H1 (cell line): ENCODE results near the gene NFKBIZ. TPM values are rescaled to one million over a fixed set of nuclear protein-coding genes. Genes with fewer than 3 reads are reported as not detected.

ENCODE experiments used
- CTCF ChIA-PET: fragments of 300-600 bp; sonication (Branson Sonifier 250); formaldehyde crosslinking; loops from one replicate; lab custom pipeline; 2021; ENCODE audit not compliant: partially characterized antibody; lab: Charles Lee
- POLR2A ChIA-PET: fragments of 300-600 bp; sonication (Branson Sonifier 250); formaldehyde crosslinking; loops from one replicate; lab custom pipeline; 2021; ENCODE audit warnings: inconsistent platforms; ENCODE audit not compliant: partially characterized antibody; lab: Charles Lee
- DNase-seq, 2 experiments: peaks; one replicate each; pipeline versions ENCODE4 v3.0.0 to v3.0.0-alpha.2; 2010 to 2022; ENCODE audit warnings: low spot score in 2 of 2, low read depth in 1 of 2, mixed read lengths in 1 of 2
- FAIRE-seq: peaks from 2 replicates; lab custom pipeline; 2011; peaks lifted over from hg19 to GRCh38; lab: Jason Lieb, UNC
- H2AFZ ChIP-seq: 2 replicates; pipeline ENCODE4 v1.8.1; 2012; ENCODE audit warnings: low read length, inconsistent platforms
- H2AK5ac ChIP-seq: 2 replicates; pipeline ENCODE4 v1.6.1; 2013; ENCODE audit warnings: low read depth, low read length
- H2BK120ac ChIP-seq: replicated peaks from 2 replicates; pipeline ENCODE3; 2013; ENCODE audit warnings: low read depth, low read length, inconsistent platforms
- H2BK12ac ChIP-seq: 2 replicates; pipeline ENCODE4 v1.6.1; 2013; ENCODE audit warnings: low read depth, low read length
- H2BK15ac ChIP-seq: 2 replicates; pipeline ENCODE4 v1.6.1; 2013; ENCODE audit warnings: low read length
- H2BK20ac ChIP-seq: 2 replicates; pipeline ENCODE4 v1.6.1; 2013; ENCODE audit warnings: low read length
- H2BK5ac ChIP-seq: 2 replicates; pipeline ENCODE4 v1.6.1; 2013; ENCODE audit warnings: low read depth, low read length
- H3K14ac ChIP-seq: 2 replicates; pipeline ENCODE4 v1.6.1; 2013; ENCODE audit warnings: inconsistent platforms; ENCODE audit not compliant: insufficient read length
- H3K18ac ChIP-seq: 2 replicates; pipeline ENCODE4 v1.6.1; 2013; ENCODE audit warnings: low read length; ENCODE audit errors: extremely low read depth
- H3K23ac ChIP-seq: 2 replicates; pipeline ENCODE4 v1.6.1; 2013; ENCODE audit warnings: inconsistent platforms; ENCODE audit not compliant: insufficient read length
- H3K23me2 ChIP-seq: 2 replicates; pipeline ENCODE4 v1.6.1; 2013; ENCODE audit warnings: low read depth, low read length
- H3K27ac ChIP-seq: 2 replicates; pipeline ENCODE4 v1.6.1; 2011; ENCODE audit warnings: low read depth, low read length, inconsistent platforms
- H3K27me3 ChIP-seq, 4 experiments: replicated peaks in 1 of 4; 1 replicate in 1 of 4; 2 replicates in 3 of 4; pipeline versions ENCODE4 v1.6.1 to v1.8.1; 2011 to 2013; ENCODE audit warnings: low read length in 3 of 4, mild to moderate bottlenecking in 3 of 4, inconsistent platforms in 2 of 4, mixed read lengths in 2 of 4, moderate library complexity in 1 of 4; ENCODE audit not compliant: control insufficient read depth in 3 of 4, insufficient read depth in 3 of 4; ENCODE audit errors: extremely low read depth in 1 of 4
- H3K36me3 ChIP-seq, 4 experiments: 2 replicates each; pipeline versions ENCODE4 v1.6.1 to v1.8.1; 2011 to 2013; ENCODE audit warnings: mild to moderate bottlenecking in 4 of 4, low read length in 3 of 4, moderate library complexity in 2 of 4, control low read depth in 1 of 4, inconsistent platforms in 1 of 4; ENCODE audit not compliant: insufficient read depth in 4 of 4, control insufficient read depth in 2 of 4
- H3K4ac ChIP-seq: replicated peaks from 2 replicates; pipeline ENCODE3; 2013; ENCODE audit warnings: low read length, low read depth, mixed read lengths, inconsistent platforms; ENCODE audit not compliant: insufficient read length
- H3K4me1 ChIP-seq, 4 experiments: replicated peaks in 1 of 4; 1 replicate in 1 of 4; 2 replicates in 3 of 4; pipeline versions ENCODE4 v1.6.1 to v1.8.1; 2011 to 2013; ENCODE audit warnings: low read length in 3 of 4, inconsistent platforms in 2 of 4, mixed read lengths in 1 of 4; ENCODE audit not compliant: insufficient read depth in 4 of 4, control insufficient read depth in 3 of 4
- H3K4me2 ChIP-seq, 2 experiments: 2 replicates each; pipeline versions ENCODE4 v1.6.1 to v1.8.1; 2011 to 2013; ENCODE audit warnings: low read depth in 2 of 2, low read length in 2 of 2, control low read depth in 1 of 2, inconsistent platforms in 1 of 2, mild to moderate bottlenecking in 1 of 2; ENCODE audit not compliant: insufficient read depth in 1 of 2
- H3K4me3 ChIP-seq, 4 experiments: fragments of 200-600, 300-600 bp in 1 of 4; sonication (generic), shearing (Covaris generic), sonication (Bioruptor Twin) in 1 of 4; 2 replicates each; pipeline versions ENCODE4 v1.5.1 to v1.8.1; 2011 to 2016; ENCODE audit warnings: low read length in 4 of 4, low read depth in 3 of 4, control low read depth in 2 of 4, inconsistent platforms in 2 of 4, mild to moderate bottlenecking in 2 of 4, mixed read lengths in 1 of 4, moderate library complexity in 1 of 4; ENCODE audit not compliant: insufficient read depth in 2 of 4; ENCODE audit errors: extremely low read depth in 1 of 4
- H3K56ac ChIP-seq: replicated peaks from 2 replicates; pipeline ENCODE3; 2013; ENCODE audit warnings: low read depth, mild to moderate bottlenecking, mixed read lengths, low read length, inconsistent platforms; ENCODE audit not compliant: insufficient read length
- H3K79me1 ChIP-seq: 2 replicates; pipeline ENCODE4 v1.6.1; 2013; ENCODE audit warnings: low read depth, low read length, control low read depth
- H3K79me2 ChIP-seq, 2 experiments: 2 replicates each; pipeline versions ENCODE4 v1.6.1 to v1.8.1; 2012 to 2013; ENCODE audit warnings: low read length in 2 of 2, mild to moderate bottlenecking in 2 of 2, inconsistent platforms in 1 of 2; ENCODE audit not compliant: insufficient read depth in 2 of 2, control insufficient read depth in 1 of 2
- H3K9ac ChIP-seq, 4 experiments: replicated peaks in 1 of 4; 1 replicate in 1 of 4; 2 replicates in 3 of 4; pipeline versions ENCODE4 v1.6.1 to v1.8.1; 2011 to 2013; ENCODE audit warnings: low read depth in 3 of 4, low read length in 3 of 4, control low read depth in 2 of 4, mild to moderate bottlenecking in 2 of 4, moderate library complexity in 2 of 4, inconsistent platforms in 1 of 4; ENCODE audit errors: extremely low read depth in 1 of 4
- H3K9me3 ChIP-seq, 2 experiments: 2 replicates each; pipeline versions ENCODE4 v1.6.1 to v1.8.1; 2012 to 2013; ENCODE audit warnings: mild to moderate bottlenecking in 2 of 2, moderate library complexity in 2 of 2, control low read depth in 1 of 2, inconsistent platforms in 1 of 2, low read depth in 1 of 2, low read length in 1 of 2, mixed read lengths in 1 of 2; ENCODE audit not compliant: insufficient read depth in 2 of 2
- H4K20me1 ChIP-seq, 2 experiments: replicated peaks in 1 of 2; 2 replicates each; pipeline versions ENCODE3 to v1.8.1; 2011 to 2013; ENCODE audit warnings: inconsistent platforms in 2 of 2, low read length in 2 of 2, mild to moderate bottlenecking in 1 of 2; ENCODE audit not compliant: insufficient read depth in 2 of 2, control insufficient read depth in 1 of 2
- H4K5ac ChIP-seq: 2 replicates; pipeline ENCODE4 v1.6.1; 2013; ENCODE audit warnings: low read length, low read depth, mixed read lengths, inconsistent platforms; ENCODE audit not compliant: insufficient read length
- H4K8ac ChIP-seq: 2 replicates; pipeline ENCODE4 v1.8.0; 2013; ENCODE audit warnings: mild to moderate bottlenecking, moderate library complexity, low read length, inconsistent platforms; ENCODE audit not compliant: insufficient read depth; ENCODE audit errors: extremely low read depth
- H4K91ac ChIP-seq: replicated peaks from 2 replicates; pipeline ENCODE3; 2013; ENCODE audit warnings: low read length, mixed read lengths, inconsistent platforms; ENCODE audit not compliant: insufficient read length
- HDAC2 ChIP-seq, 2 experiments: fragments of 300-600 bp in 1 of 2; sonication (generic) in 1 of 2; IDR thresholded peaks; 2 replicates each; pipeline ENCODE4 v1.6.1; 2011 to 2012; ENCODE audit warnings: low read depth in 2 of 2, low read length in 2 of 2, mild to moderate bottlenecking in 2 of 2, moderate library complexity in 2 of 2, borderline replicate concordance in 1 of 2, inconsistent platforms in 1 of 2
- POLR2A ChIP-seq, 2 experiments: IDR thresholded peaks; 1 replicate in 1 of 2; 2 replicates in 1 of 2; pipeline ENCODE4 v1.6.1; 2011; ENCODE audit warnings: low read depth in 2 of 2, low read length in 2 of 2, mild to moderate bottlenecking in 2 of 2; ENCODE audit errors: control extremely low read depth in 1 of 2
- SP2 ChIP-seq: IDR thresholded peaks from 2 replicates; pipeline ENCODE4 v1.6.1; 2012; ENCODE audit warnings: mild to moderate bottlenecking, low read length, inconsistent platforms
- whole genome bisulfite sequencing, 2 experiments: shearing (Covaris generic) in 1 of 2; methylation state at CpG; one replicate each; pipeline versions ENCODE4 v1.1.6 to v1.1.7; 2013 to 2015; ENCODE audit warnings: low lambda C conversion rate in 2 of 2, mixed read lengths in 2 of 2, inconsistent platforms in 1 of 2, low coverage in 1 of 2, missing lambda C conversion rate in 1 of 2; ENCODE audit not compliant: insufficient replicate concordance in 2 of 2, insufficient coverage in 1 of 2, insufficient read length in 1 of 2; ENCODE audit errors: extremely low coverage in 1 of 2, missing lambda C conversion rate in 1 of 2; 5-methylcytosine and 5-hydroxymethylcytosine counted together
- polyA plus RNA-seq, 7 experiments: library from polyadenylated mRNA; depleted of rRNA in 3 of 7; stranded (reverse) in 5 of 7; unstranded in 2 of 7; fragments of >200 nt in 5 of 7; fragments of 200-250 nt in 2 of 7; gene quantifications; 1 replicate in 5 of 7; 2 replicates in 1 of 7; 4 replicates in 1 of 7; pipeline versions ENCODE4 v1.2.1 to v1.2.3, GENCODE V29; 2011 to 2013; ENCODE audit warnings: missing spikeins in 2 of 7, mixed read lengths in 2 of 7
- total RNA-seq: library from RNA; stranded (reverse); fragmentation: NEBNext Ultra II Directional; extraction: Animal tissue kit (Norgen Biotek cat#: 25700); gene quantifications from 2 replicates; pipeline ENCODE4 v1.2.1, GENCODE V29; 2021

Gene NFKBIZ
- total and polyA plus RNA-seq, 2 of the 8 experiments (the other 6 are each of a cell fraction or from before 2014, with no cell fraction given), result 7.2 to 24.5 TPM

GRCh38 chr3:101852983-101853840, 3.9 kb downstream of the NFKBIZ start:
- Histone ChIP-seq H3K27ac (no peak overlapping the region), H2BK12ac (no peak overlapping the region), H3K36me3 (peaks cover 32 to 66% (median 51%) of the 10 kb centered on the region in 4 experiments), H3K79me2 (peaks cover 13 to 36% of the 10 kb centered on the region in 2 experiments; a peak in 3 of 4 replicates), H2BK15ac (no peak overlapping the region), H2AK5ac (no peak overlapping the region), H2BK5ac (no peak overlapping the region), H3K4me1 (peaks cover 0 to 7% (median 4%) of the 10 kb centered on the region in 4 experiments; a peak in 4 of 7 replicates), H3K9me3 (no peaks in the 10 kb centered on the region), H3K18ac (no peak overlapping the region), H3K4me2 (no peak overlapping the region), H4K5ac (no peak overlapping the region), H3K23me2 (no peaks in the 10 kb centered on the region; the same call in 1 of the 2 replicates), H3K56ac (no peak overlapping the region), H2AFZ (no peak overlapping the region), H2BK120ac (no peak overlapping the region), H3K79me1 (no peaks in the 10 kb centered on the region), H4K8ac (no peak overlapping the region), H4K20me1 (peaks cover 3 to 11% of the 10 kb centered on the region in 2 experiments), H3K9ac (no peak overlapping the region; a peak in 1 of 7 replicates), H3K4me3 (no peak overlapping the region), H3K14ac (no peak overlapping the region), H3K23ac (no peak overlapping the region), H3K27me3 (peaks cover 0 to under 1% (median 0%) of the 10 kb centered on the region in 4 experiments; a peak in 1 of 7 replicates), H4K91ac (no peak overlapping the region), H2BK20ac (no peak overlapping the region), H3K4ac (no peak overlapping the region)
- ChIA-PET CTCF (interaction anchor here (1.0 to 2.0 kb wide), 5 partner anchors 22 to 376 kb away, joined by 3 to 6 read pairs (median 3); no protein-coding TSS in a partner anchor), POLR2A (interaction anchor here (1.3 to 2.1 kb wide), 2 partner anchors 8 to 10 kb away, joined by 4 to 7 read pairs; no protein-coding TSS in a partner anchor)
- no peak for DNase-seq
- TF ChIP-seq HDAC2 (IDR thresholded peaks at IDR 0.05; ENCODE audit: borderline replicate concordance in 1 of 2, low read depth in 2 of 2, low read length in 2 of 2) (no peak), POLR2A (IDR thresholded peaks at IDR 0.05; ENCODE audit: control extremely low read depth in 1 of 2, low read depth in 2 of 2, low read length in 2 of 2) (peak in 1 of 2 experiments; percentile 27; a peak in 2 of 3 replicates), SP2 (no peak)
- FAIRE-seq, result no peak
- WGBS, 2 experiments, result 94% methylated on average over 8 of the region's 8 CpGs; no CpG with 5 or more reads in 1 of the 2 experiments
